IPS DF 6.9 (cell line): ENCODE results near the gene CSNK1D.

Source experiments
- DNase-seq: peaks from one replicate; pipeline ENCODE4 v3.0.0-alpha.2; 2013; ENCODE audit warnings: low read depth, low spot score
- H3K27ac ChIP-seq: one replicate; pipeline ENCODE4 v1.5.1; 2013; ENCODE audit warnings: low read length, control low read depth
- H3K27me3 ChIP-seq: 2 replicates; pipeline ENCODE4 v1.6.1; 2013; ENCODE audit warnings: mild to moderate bottlenecking, low read length; ENCODE audit not compliant: control insufficient read depth, insufficient read depth
- H3K36me3 ChIP-seq: 2 replicates; pipeline ENCODE4 v1.6.1; 2013; ENCODE audit warnings: low read length; ENCODE audit not compliant: control insufficient read depth, insufficient read depth
- H3K4me1 ChIP-seq: 2 replicates; pipeline ENCODE4 v1.6.1; 2013; ENCODE audit warnings: low read length; ENCODE audit not compliant: control insufficient read depth, insufficient read depth
- H3K4me3 ChIP-seq: 2 replicates; pipeline ENCODE4 v1.5.1; 2013; ENCODE audit warnings: mild to moderate bottlenecking, low read length
- H3K9me3 ChIP-seq: 2 replicates; pipeline ENCODE4 v1.6.1; 2013; ENCODE audit warnings: low read length, inconsistent platforms; ENCODE audit not compliant: control insufficient read depth, insufficient read depth
- WGBS: extraction: QIAGEN DNeasy Blood & Tissue Kit; methylation state at CpG from one replicate; pipeline ENCODE4 v1.1.7; 2013; ENCODE audit warnings: mixed read lengths, missing lambda C conversion rate; ENCODE audit not compliant: insufficient read length, insufficient coverage; 5-methylcytosine and 5-hydroxymethylcytosine counted together

CSNK1D gene

DNA sequence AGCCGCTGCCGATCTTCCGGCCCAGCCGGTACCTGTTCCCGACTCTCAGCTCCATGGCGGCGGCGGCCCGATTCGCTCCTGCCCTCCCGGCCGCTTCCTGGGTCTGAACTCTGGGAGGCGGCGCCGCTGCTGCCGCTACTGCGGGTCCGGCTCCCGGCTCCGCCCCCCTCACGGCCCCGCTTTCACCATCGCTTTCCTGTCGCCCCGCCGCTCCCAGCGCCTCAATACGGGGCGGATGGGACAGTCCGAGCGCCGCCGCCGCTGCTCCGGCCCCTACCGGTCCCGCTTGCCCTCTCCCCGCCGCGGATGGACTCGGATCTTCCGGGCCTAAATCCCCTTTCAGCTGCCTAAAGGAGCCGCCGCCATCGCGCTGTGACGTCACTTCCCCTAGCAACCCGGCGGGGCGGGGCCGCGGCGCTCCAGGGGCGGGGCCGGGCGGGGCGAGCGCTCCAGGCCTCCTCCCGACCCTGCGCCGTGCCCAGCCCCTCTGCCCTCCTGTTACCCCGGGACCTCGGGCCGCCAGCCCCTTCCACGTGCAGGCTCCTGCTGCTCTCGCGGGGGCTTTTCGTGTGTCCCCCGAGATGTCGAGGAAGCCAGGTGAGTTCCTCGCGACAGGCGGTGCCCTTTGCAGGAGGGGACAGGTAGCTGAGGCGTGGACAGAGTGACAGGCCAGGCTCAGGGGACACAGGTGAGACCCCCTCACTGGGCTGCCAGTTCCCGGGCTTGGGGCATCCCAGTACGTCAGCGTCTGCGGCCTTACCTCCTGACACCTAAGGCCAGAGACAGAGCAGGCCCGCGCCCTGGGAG, at the start of gene CSNK1D:
Gene CSNK1D, minus strand, starts transcription at position 374 of the 807 bp plus-strand sequence. Its CDS starts 319 bp downstream, at position 55.
- Histone ChIP-seq H3K4me1 (peaks cover 4% of the 10 kb centered on the region; the same call in 1 of the 2 replicates), H3K36me3 (peaks cover 6% of the 10 kb centered on the region), H3K4me3 (peak within 1 kb of the TSS; percentile 95), H3K27ac (no peak within 1 kb of the TSS), H3K9me3 (no peaks in the 10 kb centered on the region), H3K27me3 (no peaks in the 10 kb centered on the region)
- DNase-seq, result no peak
- no CpG with 5 or more reads among the region's 80 CpGs for whole genome bisulfite sequencing

DNA sequence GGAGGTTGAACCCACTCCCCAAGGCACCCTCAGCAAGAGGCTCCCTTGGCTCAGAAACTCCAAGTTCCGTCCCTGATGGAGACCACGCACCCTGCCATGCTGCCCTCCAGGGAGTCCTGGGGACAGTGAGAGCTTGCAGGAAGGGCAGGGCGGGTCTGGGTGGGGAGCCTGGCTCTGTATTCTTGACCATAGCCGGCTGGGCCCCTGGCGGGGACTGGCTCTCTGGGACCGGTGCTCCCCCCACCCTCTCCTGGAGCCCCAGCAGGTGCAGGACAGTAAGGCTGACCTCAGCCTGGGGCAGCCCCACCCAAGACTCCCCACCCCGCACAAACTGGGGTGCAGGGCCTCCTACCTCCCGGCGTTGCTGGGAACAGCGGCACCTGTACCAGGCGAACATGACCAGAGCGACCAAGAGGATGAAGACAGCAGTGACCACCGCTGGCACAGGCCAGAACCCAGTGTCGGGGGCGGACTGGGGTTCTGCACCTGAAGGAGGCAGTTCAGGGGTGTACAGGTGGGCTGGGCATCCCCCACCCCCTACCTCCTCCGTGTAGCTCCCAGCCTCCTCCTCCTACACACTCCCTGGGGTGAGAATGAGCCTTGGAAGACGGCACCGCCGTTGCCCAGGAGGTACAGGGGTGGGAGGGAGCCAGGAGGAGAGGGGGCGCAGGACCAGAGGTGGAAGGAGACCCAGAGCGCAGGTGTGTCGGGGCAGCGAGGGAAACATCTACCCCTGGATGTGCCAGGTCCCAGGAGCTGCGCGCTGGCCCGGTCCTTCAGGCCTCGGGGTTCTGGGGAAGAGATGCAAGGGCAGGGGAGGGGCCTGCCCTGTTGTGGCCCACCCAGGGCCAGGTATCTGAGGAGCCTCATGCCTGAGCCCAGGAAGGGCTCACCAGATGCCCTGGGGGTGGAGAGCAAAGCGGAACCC, 49.3 kb upstream of the CSNK1D start:
- Histone ChIP-seq H3K27me3 (no peaks in the 10 kb centered on the region), H3K27ac (no peak overlapping the region), H3K4me1 (peaks cover 2% of the 10 kb centered on the region), H3K4me3 (no peak overlapping the region), H3K36me3 (no peaks in the 10 kb centered on the region), H3K9me3 (no peaks in the 10 kb centered on the region)
- no CpG with 5 or more reads among the region's 28 CpGs for WGBS
- DNase-seq, result no peak

DNA sequence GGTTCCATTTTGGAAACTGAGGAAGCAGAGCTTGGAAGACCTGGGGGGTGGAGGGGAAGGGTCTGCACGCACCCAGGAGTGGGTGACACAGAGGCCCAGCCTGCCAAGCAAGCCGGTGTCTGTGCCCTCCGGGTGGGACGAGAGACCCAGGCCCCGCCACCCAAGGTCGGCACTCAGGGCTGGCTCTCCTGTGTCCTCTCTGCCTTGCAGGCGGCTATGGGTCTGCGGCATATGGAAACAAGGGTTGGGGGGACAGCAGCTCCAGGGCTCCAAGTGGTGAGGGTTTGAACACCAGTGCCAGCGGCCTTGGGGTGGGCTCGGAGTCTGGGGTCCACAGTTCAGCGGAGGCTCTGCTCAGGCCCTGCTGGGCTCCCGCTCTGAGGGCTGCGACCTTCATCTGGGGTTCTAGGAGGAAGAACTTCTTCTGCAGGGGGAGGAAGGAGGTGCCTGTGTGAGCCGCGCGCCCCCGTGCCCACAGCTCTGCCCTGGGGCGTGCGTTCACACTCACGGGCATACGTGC, 48.5 kb upstream of the CSNK1D start:
- Histone ChIP-seq H3K9me3 (no peaks in the 10 kb centered on the region), H3K36me3 (no peaks in the 10 kb centered on the region), H3K27ac (no peak overlapping the region), H3K27me3 (no peaks in the 10 kb centered on the region), H3K4me3 (no peak overlapping the region), H3K4me1 (peaks cover 2% of the 10 kb centered on the region)
- no peak for DNase-seq
- WGBS, result no CpG with 5 or more reads among the region's 21 CpGs

DNA sequence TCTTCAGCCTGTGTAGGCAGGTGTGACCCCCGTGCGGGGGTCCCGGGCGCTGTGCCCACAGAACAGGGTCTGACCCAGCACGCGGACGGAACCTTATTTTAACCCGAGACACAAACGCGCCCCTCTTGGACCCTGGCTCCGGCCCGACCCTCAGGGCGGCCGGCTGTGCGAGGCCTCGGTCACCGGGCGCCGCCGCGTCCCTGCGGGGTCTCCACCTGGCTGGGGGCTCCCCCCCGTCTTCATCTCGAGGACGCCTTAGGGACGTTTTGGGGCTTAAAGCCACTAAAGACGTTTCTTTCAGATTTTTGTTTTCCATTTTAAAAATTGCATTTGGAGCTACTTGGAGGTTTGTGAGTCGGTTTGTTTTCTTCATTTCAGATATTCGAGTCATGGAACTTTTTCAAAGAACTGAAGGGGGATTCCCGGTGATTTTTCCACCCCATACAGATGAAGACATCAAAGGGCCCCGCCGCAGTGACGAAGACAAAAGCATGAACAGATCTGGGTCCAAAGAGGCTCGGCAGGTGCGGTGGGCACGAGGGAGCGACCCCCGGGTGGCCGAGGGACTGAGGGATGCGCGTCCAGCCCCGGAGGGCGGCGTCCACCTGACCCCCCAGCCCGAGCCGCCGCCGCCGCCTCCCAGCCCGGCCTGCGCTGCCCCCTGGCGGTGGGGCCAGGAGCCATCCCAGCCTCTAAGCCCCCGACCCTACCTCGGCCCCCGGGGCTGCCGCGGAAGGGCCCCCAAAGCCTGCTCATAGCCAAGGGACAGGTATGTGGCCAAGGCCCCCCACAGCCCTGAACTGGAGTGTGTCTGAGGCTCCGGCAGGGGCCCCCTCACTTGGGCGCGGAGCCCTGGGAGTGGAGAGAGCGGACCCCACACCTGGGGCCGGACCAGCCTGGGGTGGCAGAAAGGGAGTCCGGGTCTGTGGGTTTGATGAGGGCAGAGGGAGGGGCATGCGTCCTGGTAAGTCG, 47.7 kb upstream of the CSNK1D start:
- H3K4me3 ChIP-seq, result no peak overlapping the region
- no peak overlapping the region for H3K27ac ChIP-seq
- no peak for DNase-seq

DNA sequence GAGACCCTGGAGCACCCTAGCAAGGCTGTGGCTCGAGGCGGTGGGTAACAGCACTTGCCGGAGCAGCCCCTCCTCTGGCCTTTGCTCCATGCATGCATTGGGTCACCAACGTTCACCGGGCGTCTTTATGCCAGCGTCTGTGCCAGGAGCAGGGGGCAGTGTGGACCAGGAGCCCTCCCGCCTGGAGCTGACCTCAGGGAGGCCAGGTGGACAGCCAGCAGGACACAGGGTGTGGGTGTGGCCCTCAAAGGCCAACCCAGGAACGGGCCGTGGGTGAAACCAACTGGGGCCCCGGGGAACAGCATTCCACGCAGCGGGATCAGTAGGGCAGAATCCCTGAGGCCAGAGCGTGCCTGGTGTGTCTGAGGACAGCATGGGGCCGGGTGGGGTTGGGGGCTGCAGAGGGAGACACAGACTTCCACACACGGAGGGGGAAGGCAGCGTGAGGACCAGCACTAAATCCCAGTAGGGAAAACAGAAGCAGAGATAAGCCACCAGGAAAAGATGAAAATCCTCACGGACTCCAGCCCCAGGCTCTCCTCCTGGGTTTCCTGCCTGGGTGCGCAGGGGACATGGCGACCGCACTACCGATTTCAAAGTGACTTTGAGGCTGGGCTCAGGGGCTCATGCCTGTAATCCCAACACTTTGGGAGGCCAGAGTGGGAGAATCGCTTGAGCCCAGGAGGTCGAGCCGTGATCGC, 46.8 kb upstream of the CSNK1D start:
- no peak overlapping the region for H3K4me3 ChIP-seq
- WGBS, result no CpG with 5 or more reads among the region's 26 CpGs

More for the DNA sequence above, 47.7 kb upstream of the CSNK1D start:
- Histone ChIP-seq H3K36me3 (no peaks in the 10 kb centered on the region), H3K27me3 (no peaks in the 10 kb centered on the region), H3K9me3 (no peaks in the 10 kb centered on the region), H3K4me1 (no peaks in the 10 kb centered on the region)
- WGBS, result no CpG with 5 or more reads among the region's 65 CpGs

DNA sequence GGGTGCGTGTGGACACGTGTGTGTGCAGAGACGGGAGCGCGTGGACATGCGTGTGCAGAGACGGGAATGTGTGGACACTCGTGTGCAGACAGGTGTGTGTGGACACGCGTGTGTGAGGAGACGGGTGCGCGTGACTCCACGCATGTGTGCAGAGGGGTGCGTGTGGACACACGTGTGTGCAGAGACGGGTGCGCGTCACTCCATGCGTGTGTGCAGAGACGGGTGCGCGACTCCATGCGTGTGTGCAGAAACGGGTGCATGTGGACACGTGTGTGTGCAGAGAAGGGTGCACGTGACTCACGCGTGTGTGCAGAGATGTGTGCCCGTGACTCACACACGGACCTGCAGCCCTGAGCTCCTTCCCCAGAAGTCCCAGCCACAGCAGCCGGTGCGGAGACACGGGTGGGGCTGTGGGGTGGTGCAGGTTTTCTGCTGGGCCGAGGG, 46.1 kb upstream of the CSNK1D start:
- H3K4me1 ChIP-seq, result no peaks in the 10 kb centered on the region
- no peak for DNase-seq
- no peaks in the 10 kb centered on the region for H3K36me3 ChIP-seq
- H3K27me3 ChIP-seq, result no peaks in the 10 kb centered on the region
- no peak overlapping the region for H3K4me3 ChIP-seq
- no peak overlapping the region for H3K27ac ChIP-seq
- no peaks in the 10 kb centered on the region for H3K9me3 ChIP-seq
- no CpG with 5 or more reads among the region's 35 CpGs for WGBS

More for the DNA sequence above, 46.8 kb upstream of the CSNK1D start:
- H3K27ac ChIP-seq, result no peak overlapping the region
- H3K36me3 ChIP-seq, result no peaks in the 10 kb centered on the region
- no peak for DNase-seq
- no peaks in the 10 kb centered on the region for H3K9me3 ChIP-seq
- H3K27me3 ChIP-seq, result no peaks in the 10 kb centered on the region
- H3K4me1 ChIP-seq, result no peaks in the 10 kb centered on the region

DNA sequence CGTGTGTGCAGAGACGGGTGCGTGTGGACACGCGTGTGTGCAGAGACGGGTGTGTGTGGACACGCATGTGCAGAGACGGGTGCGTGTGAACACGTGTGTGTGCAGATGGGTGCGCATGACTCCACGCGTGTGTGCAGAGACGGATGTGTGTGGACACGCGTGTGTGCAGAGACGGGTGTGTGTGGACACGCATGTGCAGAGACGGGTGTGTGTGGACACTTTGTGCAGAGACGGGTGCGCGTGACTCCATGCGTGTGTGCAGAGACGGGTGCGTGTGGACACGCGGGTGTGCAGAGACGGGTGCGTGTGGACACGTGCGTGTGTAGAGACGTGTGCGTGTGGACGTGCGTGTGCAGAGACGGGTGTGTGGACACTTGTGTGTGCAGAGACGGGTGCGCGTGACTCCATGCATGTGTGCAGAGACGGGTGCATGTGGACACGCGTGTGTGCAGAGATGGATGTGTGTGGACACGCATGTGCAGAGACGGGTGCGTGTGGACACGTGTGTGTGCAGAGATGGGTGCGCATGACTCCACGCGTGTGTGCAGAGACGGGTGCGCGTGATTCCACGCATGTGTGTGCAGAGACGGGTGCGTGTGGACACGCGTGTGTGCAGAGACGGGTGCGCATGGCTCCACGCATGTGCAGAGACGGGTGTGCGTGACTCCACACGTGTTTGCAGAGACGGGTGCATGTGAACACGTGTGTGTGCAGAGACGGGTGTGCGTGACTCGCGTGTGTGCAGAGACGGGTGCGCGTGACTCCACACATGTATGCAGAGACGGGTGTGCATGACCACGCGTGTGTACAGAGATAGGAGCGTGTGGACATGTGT, 45.5 kb upstream of the CSNK1D start:
- Histone ChIP-seq H3K4me3 (no peak overlapping the region), H3K27me3 (no peaks in the 10 kb centered on the region), H3K4me1 (no peaks in the 10 kb centered on the region), H3K9me3 (no peaks in the 10 kb centered on the region), H3K27ac (no peak overlapping the region), H3K36me3 (no peaks in the 10 kb centered on the region)
- no peak for DNase-seq
- WGBS, result no CpG with 5 or more reads among the region's 76 CpGs

DNA sequence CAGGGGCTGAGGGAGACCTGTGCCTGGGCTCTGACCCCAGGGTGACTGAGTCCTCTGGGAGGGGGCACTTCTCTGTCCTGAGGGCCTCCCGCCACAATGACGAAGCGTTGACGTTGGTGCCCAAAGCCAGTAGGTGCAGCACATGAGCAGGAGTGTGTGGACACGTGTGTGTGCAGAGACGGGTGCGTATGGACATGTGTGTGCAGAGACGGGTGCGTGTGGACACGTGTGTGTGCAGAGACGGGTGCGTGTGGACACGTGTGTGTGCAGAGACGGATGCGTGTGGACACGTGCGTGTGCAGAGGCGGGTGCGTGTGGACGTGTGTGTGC, 44.6 kb upstream of the CSNK1D start:
- Histone ChIP-seq H3K4me1 (no peaks in the 10 kb centered on the region), H3K27ac (no peak overlapping the region), H3K9me3 (no peaks in the 10 kb centered on the region), H3K36me3 (no peaks in the 10 kb centered on the region), H3K27me3 (no peaks in the 10 kb centered on the region), H3K4me3 (no peak overlapping the region)
- no peak for DNase-seq
- no CpG with 5 or more reads among the region's 20 CpGs for WGBS
